GM12892 (cell line): ENCODE results near the gene FEV. TPM values are rescaled to one million over a fixed set of nuclear protein-coding genes. Genes with fewer than 3 reads are reported as not detected.

ENCODE experiments used
- DNase-seq: peaks from one replicate; pipeline ENCODE4 v3.0.0; 2011; ENCODE audit not compliant: insufficient read length
- FAIRE-seq: peaks from 2 replicates; lab custom pipeline; 2011; peaks lifted over from hg19 to GRCh38; lab: Jason Lieb, UNC
- POLR2A ChIP-seq: IDR thresholded peaks from 2 replicates; pipeline ENCODE4 v1.6.1; 2011; ENCODE audit warnings: low read depth, low read length, control low read depth
- POLR2AphosphoS5 ChIP-seq: IDR thresholded peaks from 2 replicates; pipeline ENCODE4 v1.6.1; 2011; ENCODE audit warnings: low read depth, low read length, control low read depth
- TAF1 ChIP-seq: IDR thresholded peaks from 2 replicates; pipeline ENCODE4 v1.6.1; 2011; ENCODE audit warnings: low read depth, mild to moderate bottlenecking, control low read depth, low read length, borderline replicate concordance
- polyA plus RNA-seq: library from polyadenylated mRNA; unstranded; fragments of >200 nt; gene quantifications from one replicate; pipeline ENCODE4 v1.2.1, GENCODE V29; 2012; ENCODE audit warnings: missing spikeins, inconsistent platforms; ENCODE audit not compliant: missing spikeins

The FEV gene
- polyA plus RNA-seq = not detected

DNA sequence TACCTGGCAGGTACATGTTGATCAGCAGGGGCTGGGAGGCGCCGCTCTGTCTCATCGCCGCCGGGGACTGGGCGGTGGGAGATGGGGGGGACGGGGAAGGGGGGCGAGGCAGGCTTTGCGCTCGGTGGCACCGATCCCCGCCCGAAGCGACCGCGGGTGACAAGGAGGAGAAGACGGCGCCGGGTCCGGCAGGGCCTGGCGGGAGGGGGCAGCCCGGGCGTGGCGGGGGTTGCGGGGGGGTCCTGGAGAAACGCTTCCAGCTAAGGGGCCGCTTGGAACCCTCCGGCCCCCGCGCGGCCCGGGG lies at the start of gene FEV:
FEV (minus strand) TSS at position 164 of the 304 bp plus-strand sequence; CDS start at position 55, 109 bp downstream.
- FAIRE-seq (no peak), DNase-seq (no peak)
- no peak for TF ChIP-seq POLR2A

DNA sequence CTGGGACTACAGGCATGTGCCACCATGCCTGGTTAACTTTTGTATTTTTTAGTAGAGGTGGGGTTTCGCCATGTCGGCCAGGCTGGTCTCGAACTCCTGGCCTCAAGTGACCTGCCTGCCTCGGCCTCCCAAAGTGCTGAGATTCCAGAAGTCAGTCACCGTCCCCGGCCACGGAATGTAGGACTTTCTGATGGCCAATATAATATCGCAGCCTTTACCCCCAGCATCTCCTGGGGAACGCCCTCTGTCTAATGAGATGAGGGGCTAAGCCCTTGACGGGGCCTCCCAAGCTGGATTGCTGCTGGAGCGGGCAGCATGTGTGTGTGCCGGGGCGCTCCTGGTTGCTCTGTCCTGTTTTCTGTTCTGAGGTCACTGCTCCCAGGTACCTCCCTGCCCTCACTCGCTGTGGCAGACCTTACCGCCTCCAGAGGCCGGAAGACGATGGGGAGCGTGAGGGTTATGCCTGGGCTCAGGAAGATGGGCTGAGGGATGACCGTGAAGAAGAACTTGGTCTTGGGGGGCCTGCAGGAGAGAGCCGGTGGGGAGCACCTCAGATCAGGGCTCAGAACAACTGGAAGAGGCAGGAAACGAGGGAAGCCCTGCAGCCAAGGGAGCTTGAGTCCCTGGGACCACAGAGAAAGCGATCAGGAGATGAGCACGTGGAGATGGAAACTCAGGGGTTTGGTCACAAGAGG lies 47.2 kb upstream of the FEV start:
- FAIRE-seq = no peak
- DNase-seq = no peak
- TF ChIP-seq POLR2A = no peak

DNA sequence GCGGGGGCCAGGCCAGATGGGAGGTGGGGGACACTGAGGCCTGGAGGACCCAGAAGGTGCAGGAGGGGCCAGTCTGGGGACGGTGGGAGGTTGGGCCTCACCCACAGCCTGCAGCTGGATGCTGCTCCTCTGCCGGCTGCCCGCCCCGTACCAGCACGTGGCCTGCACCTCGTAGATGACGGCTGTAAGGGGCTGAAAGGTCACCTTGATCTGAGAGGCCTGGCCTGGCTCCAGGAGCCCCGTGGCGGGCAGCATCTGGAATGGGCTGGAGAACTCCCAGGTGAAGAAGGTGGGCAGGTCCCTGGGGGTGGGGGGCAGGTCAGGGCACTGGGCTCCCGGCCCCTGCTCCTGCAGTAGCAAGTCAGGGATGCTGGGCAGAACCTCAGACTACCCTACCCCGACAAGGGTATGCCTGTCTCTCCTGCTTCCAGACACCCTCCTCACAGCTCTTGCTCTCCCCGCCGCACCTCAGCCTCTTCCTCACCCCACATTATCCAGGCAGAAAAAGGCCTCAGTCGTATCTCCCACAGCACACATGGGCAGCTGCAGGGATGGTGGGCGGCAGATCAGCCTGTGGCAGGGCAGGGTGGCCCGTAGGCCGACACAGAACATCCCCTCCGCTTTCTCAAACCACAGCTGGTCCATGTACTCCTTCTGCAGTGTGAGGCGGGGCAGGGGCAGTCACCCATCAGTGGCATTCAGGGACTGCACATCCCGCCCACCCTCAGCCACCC lies 46.2 kb upstream of the FEV start:
- DNase-seq (no peak), FAIRE-seq (no peak)
- no peak for TF ChIP-seq POLR2AphosphoS5
- TF ChIP-seq POLR2A = no peak
- no peak for TF ChIP-seq TAF1

DNA sequence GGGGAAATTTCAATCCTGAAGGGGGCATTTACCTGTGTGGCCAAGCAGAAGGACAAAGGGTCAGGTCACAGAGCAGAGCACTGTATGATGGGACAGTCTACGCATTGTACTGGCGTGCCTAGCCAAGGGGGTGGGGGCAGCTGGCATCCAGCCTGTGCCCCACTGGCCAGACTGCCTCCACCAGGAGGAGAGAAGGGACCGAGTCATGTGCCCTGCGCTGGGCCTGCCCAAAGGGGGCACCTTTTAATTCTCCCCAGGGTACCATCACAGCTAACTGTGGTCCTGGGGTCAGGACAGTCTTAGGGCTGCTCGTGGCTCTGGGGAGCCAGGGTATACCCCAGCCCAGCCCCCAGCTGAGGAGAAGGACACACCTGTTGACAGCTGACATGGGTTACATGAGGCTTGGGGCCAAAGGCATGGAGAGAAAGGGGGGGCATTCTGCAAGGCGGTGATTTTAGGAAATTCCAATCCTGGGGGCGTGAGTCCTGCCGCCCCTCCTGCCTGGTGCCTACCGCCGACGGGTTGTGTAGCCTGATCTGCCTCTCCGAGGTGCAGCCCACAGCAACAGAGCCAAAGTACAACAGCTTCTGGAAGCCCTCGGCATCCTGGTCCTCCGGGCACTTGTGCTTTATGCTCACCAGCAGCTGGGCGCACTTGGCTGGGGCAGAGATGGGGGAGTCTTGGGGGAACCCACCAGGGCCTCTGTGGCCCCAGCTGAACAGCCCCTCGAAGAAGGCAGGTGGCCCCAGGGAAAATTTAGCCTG lies 45.4 kb upstream of the FEV start:
- FAIRE-seq (no peak), DNase-seq (no peak)
- TF ChIP-seq POLR2A (no peak), TAF1 (no peak), POLR2AphosphoS5 (no peak)

DNA sequence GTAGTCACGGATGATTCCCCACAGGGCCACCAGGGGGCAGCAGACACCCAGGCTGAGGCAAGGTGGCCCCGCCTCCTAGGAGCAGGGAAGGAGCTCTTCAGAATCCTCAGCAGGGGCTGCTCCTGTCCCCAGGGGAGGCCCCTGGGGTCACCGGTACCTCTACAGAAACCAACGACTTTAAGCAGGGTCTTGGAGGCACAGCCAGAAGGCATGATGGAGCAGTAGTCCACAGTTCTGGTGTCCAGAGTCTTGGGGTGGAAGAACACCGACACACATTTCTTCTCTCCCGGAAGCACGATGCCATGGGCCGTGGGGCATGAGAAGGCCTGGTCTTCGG lies 44.8 kb upstream of the FEV start:
- DNase-seq = peak; percentile 75
- TF ChIP-seq POLR2A (no peak), POLR2AphosphoS5 (no peak), TAF1 (no peak)
- FAIRE-seq = peak; percentile 91

DNA sequence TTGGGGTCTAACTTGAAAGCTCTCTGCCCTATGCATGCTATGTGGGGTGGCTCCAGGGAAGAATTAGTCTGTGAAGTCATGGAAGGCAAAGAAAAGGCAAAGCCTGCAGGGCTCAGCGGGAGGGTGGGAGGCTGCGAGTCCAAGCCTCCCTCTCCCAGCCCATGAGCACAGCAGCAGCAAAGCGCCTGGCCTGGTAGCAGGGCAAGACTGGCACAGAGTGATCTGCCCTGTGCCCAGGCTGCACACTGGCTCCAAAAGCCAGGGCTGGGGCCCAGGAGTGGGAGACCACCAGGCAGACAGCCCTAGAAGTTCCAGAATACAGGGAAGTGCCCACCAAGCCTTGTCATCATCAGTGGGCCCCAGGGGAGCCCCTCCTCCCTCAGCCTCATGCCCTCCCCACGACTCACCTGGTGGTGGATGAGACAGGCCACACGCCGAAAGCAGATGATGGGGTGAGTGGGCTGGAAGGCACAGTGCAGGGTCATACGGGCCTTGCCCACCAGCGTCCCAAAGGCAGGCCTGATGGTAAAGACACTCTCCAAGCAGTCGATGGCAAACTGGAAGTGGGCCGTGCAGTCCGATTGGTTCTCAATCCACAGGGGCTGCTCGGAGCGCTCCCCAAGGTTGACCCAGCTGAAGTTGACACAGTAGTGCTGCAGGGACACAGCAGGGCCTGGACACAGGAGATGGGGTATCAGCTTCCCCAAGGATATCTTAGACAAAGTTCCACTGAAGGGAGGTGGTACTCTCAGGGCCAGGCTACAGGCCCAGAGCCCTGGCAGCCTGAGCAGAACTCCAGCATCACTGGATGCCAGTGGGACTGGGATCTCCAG lies 44.2 kb upstream of the FEV start:
- TF ChIP-seq TAF1 (no peak), POLR2A (no peak), POLR2AphosphoS5 (no peak)

DNA sequence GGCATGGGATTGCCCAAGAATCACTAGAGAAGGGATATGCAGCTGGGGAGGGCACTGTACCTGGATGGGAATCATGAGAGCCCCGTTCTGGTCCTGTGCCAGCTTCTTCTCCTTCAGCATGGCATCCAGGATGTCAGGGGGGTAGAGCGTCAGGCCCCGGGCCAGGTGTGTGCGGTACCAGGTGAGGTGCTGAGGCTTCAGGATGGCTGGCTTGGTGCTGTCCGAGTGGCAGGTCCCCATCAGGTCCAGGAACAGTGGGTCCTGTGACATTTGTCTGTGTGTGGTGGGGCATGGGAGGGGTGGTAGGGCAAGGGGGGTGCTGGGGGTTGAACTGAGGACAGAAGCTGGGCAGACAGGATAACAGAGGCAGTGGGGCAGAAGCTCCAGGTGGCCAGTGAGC lies 43.2 kb upstream of the FEV start:
- no peak for TF ChIP-seq POLR2AphosphoS5
- TF ChIP-seq TAF1 = no peak
- no peak for TF ChIP-seq POLR2A
- FAIRE-seq (no peak), DNase-seq (no peak)

More for the DNA sequence above, 44.2 kb upstream of the FEV start:
- DNase-seq (no peak), FAIRE-seq (no peak)

DNA sequence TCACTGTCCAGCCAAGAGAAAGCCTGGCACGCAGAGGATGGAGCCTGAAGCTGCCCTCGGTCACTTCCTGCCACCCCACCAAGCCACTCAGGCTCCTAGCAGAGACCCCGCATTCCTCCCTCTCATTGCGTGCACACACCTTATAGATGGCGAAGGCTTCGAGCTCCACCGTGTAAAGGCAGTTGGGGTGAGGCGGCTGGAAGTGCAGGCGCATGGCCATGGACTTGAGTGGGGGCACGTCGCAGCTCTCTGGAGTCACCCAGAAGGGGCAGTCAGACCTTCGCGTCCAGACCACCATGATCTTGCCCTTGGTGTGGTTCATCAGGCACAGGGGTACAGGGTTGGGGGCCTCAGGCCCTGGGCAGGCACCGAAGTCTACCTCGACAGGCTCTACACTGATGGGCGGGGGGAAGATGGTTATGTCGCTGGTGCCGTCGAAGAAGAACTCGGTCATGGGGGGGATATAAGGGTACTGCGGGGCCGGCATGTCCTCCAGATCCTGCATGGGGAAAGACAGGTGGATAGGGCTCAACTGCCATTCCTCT lies 42.6 kb upstream of the FEV start:
- FAIRE-seq = no peak
- no peak for TF ChIP-seq POLR2AphosphoS5
- TF ChIP-seq TAF1 = no peak
- no peak for TF ChIP-seq POLR2A
- no peak for DNase-seq

DNA sequence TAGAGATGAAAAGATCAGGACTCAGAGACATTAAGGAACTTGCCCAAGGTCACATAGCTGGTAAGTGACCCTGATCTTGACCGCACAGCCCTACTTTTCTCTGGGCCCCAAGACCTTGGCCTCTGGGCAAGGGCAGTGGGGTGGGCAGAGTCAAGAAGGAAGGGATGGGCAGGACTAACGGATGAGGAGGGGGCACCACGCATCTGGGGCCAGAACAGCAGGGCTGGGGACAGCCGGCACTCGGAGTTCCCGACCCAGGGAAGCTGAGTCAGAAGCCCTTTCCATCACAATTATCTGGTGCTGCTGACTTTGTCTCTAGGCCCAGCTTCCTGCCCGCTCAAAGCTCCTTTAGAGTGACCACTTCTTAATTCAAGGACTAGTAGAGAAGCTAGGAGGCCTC lies 42.0 kb upstream of the FEV start:
- DNase-seq = no peak
- TF ChIP-seq POLR2A (no peak), TAF1 (no peak), POLR2AphosphoS5 (no peak)
- FAIRE-seq = no peak

DNA sequence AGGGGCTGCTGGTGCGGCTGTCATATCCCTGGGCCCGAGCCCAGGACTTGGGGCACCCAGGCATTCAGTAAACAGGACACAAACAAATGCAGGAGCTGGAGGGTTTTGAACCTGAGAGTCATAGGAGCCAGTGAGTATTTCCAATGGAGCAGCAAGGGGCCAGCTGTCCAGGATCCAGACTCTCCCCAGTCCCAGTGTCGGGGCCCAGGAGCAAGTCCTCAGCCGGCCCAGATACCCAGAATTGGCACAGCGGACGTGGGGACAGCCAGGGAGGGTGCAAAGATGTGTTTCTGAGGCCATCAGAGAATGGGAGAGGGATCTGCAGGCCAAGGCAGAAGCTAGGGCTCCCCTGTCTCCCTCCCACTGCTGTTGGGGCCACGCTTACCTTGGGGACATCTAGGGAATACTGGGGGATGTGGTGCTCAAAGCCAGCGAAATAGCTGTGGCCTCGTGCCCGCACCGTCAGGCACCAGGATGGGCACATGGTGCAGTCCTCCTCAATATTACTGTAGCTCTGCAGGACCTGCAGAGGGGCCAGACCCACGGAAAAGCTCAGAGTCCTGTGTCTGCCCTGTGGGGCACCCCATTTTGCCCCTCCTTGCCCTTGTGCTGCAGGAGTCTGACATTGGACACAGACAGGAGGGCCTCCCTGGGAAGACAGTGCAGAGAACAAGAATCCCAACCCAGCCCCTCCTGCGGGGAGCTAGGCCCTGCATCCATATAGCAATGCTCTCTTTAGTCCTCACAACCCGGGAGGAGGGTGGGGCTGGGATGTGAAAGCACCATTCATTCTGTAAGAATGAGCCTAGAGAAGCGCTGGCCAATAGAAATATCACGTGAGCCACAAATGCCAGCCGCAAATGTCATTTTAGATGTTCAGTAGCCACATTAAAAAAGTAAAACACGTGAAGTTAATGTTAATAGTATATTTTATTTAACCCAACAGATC lies 40.9 kb upstream of the FEV start:
- TF ChIP-seq POLR2A (no peak), POLR2AphosphoS5 (no peak), TAF1 (no peak)
- FAIRE-seq = no peak
- no peak for DNase-seq
